ENCODE measurements around the gene SLC39A9.

The SLC39A9 gene

GRCh38 chr14:69374235-69374634 lies 24.3 kb upstream of the SLC39A9 start:
- H3K36me3 ChIP-seq (replicated peaks; ENCODE audit: low read depth, low read length): peaks cover 60% of the 10 kb centered on the region
- H3K4me3 ChIP-seq (ENCODE audit: low read length): no peak overlapping the region
- H3K4me1 ChIP-seq (ENCODE audit: low read length): no peaks in the 10 kb centered on the region
- peaks cover 7% of the 10 kb centered on the region for H4K20me1 ChIP-seq (ENCODE audit: insufficient read depth, low read length)
- no peak overlapping the region for H2AFZ ChIP-seq (ENCODE audit: low read depth, low read length)
- no peaks in the 10 kb centered on the region for H3K9me3 ChIP-seq (ENCODE audit: insufficient read depth, low read length)
- H3K4me2 ChIP-seq (ENCODE audit: low read length): no peak overlapping the region
- peaks cover 3% of the 10 kb centered on the region; the same call in 1 of the 2 replicates for H3K79me2 ChIP-seq (ENCODE audit: low read length)
- TF ChIP-seq CTCF (IDR thresholded peaks at IDR 0.05; ENCODE audit: low read depth, low read length) (no peak), EZH2phosphoT487 (IDR thresholded peaks at IDR 0.05; ENCODE audit: low read depth) (no peak)
- no peak overlapping the region for H3K9ac ChIP-seq (ENCODE audit: low read length)
- no peak overlapping the region for H3K27ac ChIP-seq (ENCODE audit: low read length)
- H3K27me3 ChIP-seq (ENCODE audit: low read depth, low read length): no peaks in the 10 kb centered on the region

- Histone ChIP-seq H3K4me1 (ENCODE audit: low read length) (no peaks in the 10 kb centered on the region), H3K9ac (ENCODE audit: low read length) (no peak overlapping the region), H3K27ac (ENCODE audit: low read length) (no peak overlapping the region), H3K79me2 (ENCODE audit: low read length) (peaks cover 12% of the 10 kb centered on the region), H3K4me2 (ENCODE audit: low read length) (no peak overlapping the region), H3K27me3 (ENCODE audit: low read depth, low read length) (no peaks in the 10 kb centered on the region), H2AFZ (ENCODE audit: low read depth, low read length) (no peak overlapping the region), H4K20me1 (ENCODE audit: insufficient read depth, low read length) (peaks cover 7% of the 10 kb centered on the region), H3K9me3 (ENCODE audit: insufficient read depth, low read length) (no peaks in the 10 kb centered on the region), H3K4me3 (ENCODE audit: low read length) (no peak overlapping the region), H3K36me3 (replicated peaks; ENCODE audit: low read depth, low read length) (peaks cover 67% of the 10 kb centered on the region)
- TF ChIP-seq CTCF (IDR thresholded peaks at IDR 0.05; ENCODE audit: low read depth, low read length): no peak
- no peak for TF ChIP-seq EZH2phosphoT487 (IDR thresholded peaks at IDR 0.05; ENCODE audit: low read depth)
Observed at GRCh38 chr14:69375182-69375581, 23.3 kb upstream of the SLC39A9 start.

GRCh38 chr14:69375722-69376121 lies 22.8 kb upstream of the SLC39A9 start:
- Histone ChIP-seq H3K27ac (ENCODE audit: low read length) (no peak overlapping the region), H3K9ac (ENCODE audit: low read length) (no peak overlapping the region), H2AFZ (ENCODE audit: low read depth, low read length) (no peak overlapping the region), H3K36me3 (replicated peaks; ENCODE audit: low read depth, low read length) (peaks cover 71% of the 10 kb centered on the region), H3K9me3 (ENCODE audit: insufficient read depth, low read length) (no peaks in the 10 kb centered on the region), H3K79me2 (ENCODE audit: low read length) (peaks cover 18% of the 10 kb centered on the region), H3K4me1 (ENCODE audit: low read length) (no peaks in the 10 kb centered on the region), H4K20me1 (ENCODE audit: insufficient read depth, low read length) (peaks cover 11% of the 10 kb centered on the region), H3K4me3 (ENCODE audit: low read length) (no peak overlapping the region), H3K27me3 (ENCODE audit: low read depth, low read length) (no peaks in the 10 kb centered on the region), H3K4me2 (ENCODE audit: low read length) (no peak overlapping the region)
- TF ChIP-seq CTCF (IDR thresholded peaks at IDR 0.05; ENCODE audit: low read depth, low read length) (no peak), EZH2phosphoT487 (IDR thresholded peaks at IDR 0.05; ENCODE audit: low read depth) (no peak)

GRCh38 chr14:69376439-69376838 lies 22.1 kb upstream of the SLC39A9 start:
- Histone ChIP-seq H4K20me1 (ENCODE audit: insufficient read depth, low read length) (peaks cover 18% of the 10 kb centered on the region), H3K4me2 (ENCODE audit: low read length) (no peak overlapping the region), H3K9me3 (ENCODE audit: insufficient read depth, low read length) (no peaks in the 10 kb centered on the region), H3K36me3 (replicated peaks; ENCODE audit: low read depth, low read length) (peaks cover 78% of the 10 kb centered on the region), H3K79me2 (ENCODE audit: low read length) (peaks cover 25% of the 10 kb centered on the region), H3K9ac (ENCODE audit: low read length) (no peak overlapping the region), H3K4me1 (ENCODE audit: low read length) (no peaks in the 10 kb centered on the region), H2AFZ (ENCODE audit: low read depth, low read length) (no peak overlapping the region), H3K4me3 (ENCODE audit: low read length) (no peak overlapping the region), H3K27me3 (ENCODE audit: low read depth, low read length) (no peaks in the 10 kb centered on the region), H3K27ac (ENCODE audit: low read length) (no peak overlapping the region)
- TF ChIP-seq CTCF (IDR thresholded peaks at IDR 0.05; ENCODE audit: low read depth, low read length) (no peak), EZH2phosphoT487 (IDR thresholded peaks at IDR 0.05; ENCODE audit: low read depth) (no peak)
